ENCODE data around the gene SLC22A31. TPM values are rescaled to one million over a fixed set of nuclear protein-coding genes. Genes with fewer than 3 reads are reported as not detected.

SLC22A31 gene
- total and polyA plus RNA-seq, 2 donors (not counting 1 experiment from before 2014, with no cell fraction given) = 0.17 to 0.24 TPM

- H3K4me1 ChIP-seq (ENCODE audit: control insufficient read depth, extremely low read depth, insufficient read depth, low read length) = no peaks in the 10 kb centered on the region
- H3K27ac ChIP-seq (ENCODE audit: insufficient read depth, low read length) = no peak overlapping the region
- no peaks in the 10 kb centered on the region for H3K79me2 ChIP-seq (ENCODE audit: control insufficient read depth, insufficient read depth, low read length)
- H3K4me2 ChIP-seq (ENCODE audit: extremely low read depth, insufficient read depth, low read length) = peak overlapping the region; percentile 75
- H2AFZ ChIP-seq (ENCODE audit: low read length) = peak overlapping the region; percentile 71
- no peaks in the 10 kb centered on the region for H4K20me1 ChIP-seq (ENCODE audit: control insufficient read depth, extremely low read depth, insufficient read depth, low read length)
- H3K9ac ChIP-seq (ENCODE audit: insufficient read depth, low read length) = peak overlapping the region; percentile 32
- no peaks in the 10 kb centered on the region for H3K9me3 ChIP-seq (ENCODE audit: control insufficient read depth, insufficient read depth, low read depth, low read length)
- no peak for DNase-seq (ENCODE audit: low read depth in 2 of 2)
- H3K27me3 ChIP-seq (ENCODE audit: control insufficient read depth, insufficient read depth, low read length) = no peaks in the 10 kb centered on the region
- H3K4me3 ChIP-seq (replicated peaks in 1 of 4; ENCODE audit: control extremely low read depth in 1 of 4, insufficient read depth in 1 of 4, low read depth in 3 of 4, low read length in 4 of 4) = peak overlapping the region in 3 of 4 experiments; percentile 27 to 61 (median 51)
- H3K36me3 ChIP-seq (ENCODE audit: control insufficient read depth, insufficient read depth, low read length) = no peaks in the 10 kb centered on the region
- TF ChIP-seq EZH2 (IDR thresholded peaks at IDR 0.05; ENCODE audit: low read length, missing control alignments) (no peak), CTCF (conservative IDR thresholded peaks at IDR 0.05 in 1 of 2, IDR thresholded peaks at IDR 0.05 in 1 of 2; ENCODE audit: low read depth in 1 of 2, low read length in 2 of 2) (no peak)
These were observed 8.5 kb downstream of the SLC22A31 start for GRCh38 chr16:89191901-89192185.

- no peak overlapping the region for H2AFZ ChIP-seq (ENCODE audit: low read length)
- H3K4me3 ChIP-seq (replicated peaks in 1 of 4; ENCODE audit: control extremely low read depth in 1 of 4, insufficient read depth in 1 of 4, low read depth in 3 of 4, low read length in 4 of 4) = no peak overlapping the region
- DNase-seq (ENCODE audit: low read depth in 2 of 2) = no peak
These were observed 9.1 kb downstream of the SLC22A31 start for GRCh38 chr16:89191033-89191900.

More at GRCh38 chr16:89191033-89191900, 9.1 kb downstream of the SLC22A31 start:
- no peaks in the 10 kb centered on the region for H3K36me3 ChIP-seq (ENCODE audit: control insufficient read depth, insufficient read depth, low read length)
- no peak overlapping the region for H3K4me2 ChIP-seq (ENCODE audit: extremely low read depth, insufficient read depth, low read length)
- no peaks in the 10 kb centered on the region for H3K4me1 ChIP-seq (ENCODE audit: control insufficient read depth, extremely low read depth, insufficient read depth, low read length)
- H3K9me3 ChIP-seq (ENCODE audit: control insufficient read depth, insufficient read depth, low read depth, low read length) = no peaks in the 10 kb centered on the region
- H3K9ac ChIP-seq (ENCODE audit: insufficient read depth, low read length) = no peak overlapping the region
- no peaks in the 10 kb centered on the region for H4K20me1 ChIP-seq (ENCODE audit: control insufficient read depth, extremely low read depth, insufficient read depth, low read length)
- no peak overlapping the region for H3K27ac ChIP-seq (ENCODE audit: insufficient read depth, low read length)
- no peaks in the 10 kb centered on the region for H3K79me2 ChIP-seq (ENCODE audit: control insufficient read depth, insufficient read depth, low read length)
- H3K27me3 ChIP-seq (ENCODE audit: control insufficient read depth, insufficient read depth, low read length) = no peaks in the 10 kb centered on the region
- no peak for TF ChIP-seq CTCF (conservative IDR thresholded peaks at IDR 0.05 in 1 of 2, IDR thresholded peaks at IDR 0.05 in 1 of 2; ENCODE audit: low read depth in 1 of 2, low read length in 2 of 2)
- no peak for TF ChIP-seq EZH2 (IDR thresholded peaks at IDR 0.05; ENCODE audit: low read length, missing control alignments)

All from fibroblast of lung (primary cell).